GM19463 (cell line): ENCODE results near the gene HJV.

ENCODE experiments used
- ATAC-seq: cut with Tn5 transposase; IDR thresholded peaks from one replicate; pipeline ENCODE4 v1.9.1; 2021; ENCODE audit warnings: mild to moderate bottlenecking, moderate library complexity; ENCODE audit not compliant: unreplicated experiment

Gene HJV

GRCh38 chr1:145978854-145979745, 42.4 kb downstream of the HJV start:
- ATAC-seq = peak; percentile 91

GRCh38 chr1:145978471-145978853, 43.1 kb downstream of the HJV start:
- ATAC-seq = no peak

- no peak for ATAC-seq
These were observed 43.8 kb downstream of the HJV start for GRCh38 chr1:145977486-145978470.

- no peak for ATAC-seq
These were observed 44.5 kb downstream of the HJV start for GRCh38 chr1:145977016-145977415.

- ATAC-seq = no peak
These were observed 46.3 kb downstream of the HJV start for GRCh38 chr1:145975216-145975615.

GRCh38 chr1:145974721-145975120, 46.8 kb downstream of the HJV start:
- no peak for ATAC-seq

GRCh38 chr1:145972580-145972979, 49.0 kb downstream of the HJV start:
- no peak for ATAC-seq
